PFSK-1 (cell line): ENCODE data around the gene MFF.

Source experiments
- POLR2AphosphoS5 ChIP-seq: IDR thresholded peaks from 2 replicates; pipeline ENCODE4 v1.6.1; 2012; ENCODE audit warnings: low read depth, mild to moderate bottlenecking, control low read depth, low read length, moderate library complexity
- SIN3A ChIP-seq: IDR thresholded peaks from 2 replicates; pipeline ENCODE4 v1.6.1; 2012; ENCODE audit warnings: mild to moderate bottlenecking, low read length, moderate library complexity, borderline replicate concordance; ENCODE audit not compliant: insufficient read depth
- TAF1 ChIP-seq: IDR thresholded peaks from 2 replicates; pipeline ENCODE4 v1.6.1; 2012; ENCODE audit warnings: low read length, control low read depth, borderline replicate concordance; ENCODE audit not compliant: insufficient read depth

DNA sequence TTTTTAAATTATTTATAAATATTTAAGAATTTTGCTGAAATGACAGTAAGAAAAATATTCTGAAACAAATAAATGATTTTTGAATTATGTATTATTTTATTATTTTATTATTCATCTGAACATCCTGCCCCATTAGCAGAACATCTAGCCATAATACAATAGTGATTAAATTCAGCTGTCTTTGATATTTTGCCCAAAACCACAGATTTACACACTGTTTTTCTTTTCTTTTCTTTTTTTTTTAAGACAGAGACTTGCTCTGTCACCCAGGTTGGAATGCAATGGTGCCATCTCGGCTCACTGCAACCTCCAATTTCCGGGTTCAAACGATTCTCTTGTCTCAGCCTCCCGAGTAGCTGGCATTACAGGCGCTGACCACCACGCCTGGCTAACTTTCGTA is 64.6 kb downstream of the MFF start:
- no peak for TF ChIP-seq POLR2AphosphoS5
- TF ChIP-seq TAF1, result no peak
- no peak for TF ChIP-seq SIN3A
